ENCODE measurements around the gene ATP11A. TPM values are rescaled to one million over a fixed set of nuclear protein-coding genes. Genes with fewer than 3 reads are reported as not detected.

ATP11A gene
- total RNA-seq, 2 experiments from 2014 or later, result 28.8 to 30.2 TPM

DNA sequence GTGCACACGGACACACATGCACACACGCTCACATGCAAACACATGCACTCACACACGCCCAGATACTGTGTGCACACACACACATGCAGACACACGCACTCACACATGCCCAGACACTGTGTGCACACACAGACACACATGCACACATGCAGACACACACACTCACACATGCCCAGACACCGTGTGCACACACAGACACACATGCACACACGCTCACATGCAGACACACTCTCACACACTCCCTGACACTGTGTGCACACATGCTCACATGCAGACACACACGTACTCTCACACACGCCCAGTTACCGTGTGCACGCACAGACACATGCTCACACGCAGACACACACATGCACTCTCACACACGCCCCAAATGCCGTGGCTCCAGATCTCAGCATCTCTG, 142.0 kb downstream of the ATP11A start:
- TF ChIP-seq, protein P1, sequence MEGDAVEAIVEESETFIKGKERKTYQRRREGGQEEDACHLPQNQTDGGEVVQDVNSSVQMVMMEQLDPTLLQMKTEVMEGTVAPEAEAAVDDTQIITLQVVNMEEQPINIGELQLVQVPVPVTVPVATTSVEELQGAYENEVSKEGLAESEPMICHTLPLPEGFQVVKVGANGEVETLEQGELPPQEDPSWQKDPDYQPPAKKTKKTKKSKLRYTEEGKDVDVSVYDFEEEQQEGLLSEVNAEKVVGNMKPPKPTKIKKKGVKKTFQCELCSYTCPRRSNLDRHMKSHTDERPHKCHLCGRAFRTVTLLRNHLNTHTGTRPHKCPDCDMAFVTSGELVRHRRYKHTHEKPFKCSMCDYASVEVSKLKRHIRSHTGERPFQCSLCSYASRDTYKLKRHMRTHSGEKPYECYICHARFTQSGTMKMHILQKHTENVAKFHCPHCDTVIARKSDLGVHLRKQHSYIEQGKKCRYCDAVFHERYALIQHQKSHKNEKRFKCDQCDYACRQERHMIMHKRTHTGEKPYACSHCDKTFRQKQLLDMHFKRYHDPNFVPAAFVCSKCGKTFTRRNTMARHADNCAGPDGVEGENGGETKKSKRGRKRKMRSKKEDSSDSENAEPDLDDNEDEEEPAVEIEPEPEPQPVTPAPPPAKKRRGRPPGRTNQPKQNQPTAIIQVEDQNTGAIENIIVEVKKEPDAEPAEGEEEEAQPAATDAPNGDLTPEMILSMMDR (IDR thresholded peaks at IDR 0.05), result no peak
- Mint-ChIP-seq H3K36me3 (ENCODE audit: low read depth) (peaks cover 31% of the 10 kb centered on the region), H3K27ac (no peak overlapping the region), H3K27me3 (no peaks in the 10 kb centered on the region), H3K4me1 (ENCODE audit: low read depth) (no peaks in the 10 kb centered on the region), H3K4me3 (no peak overlapping the region), H3K9me3 (no peaks in the 10 kb centered on the region)
- DNase-seq (no peak), ATAC-seq (no peak)
- CTCF ChIA-PET, result no interaction called here
- POLR2A ChIA-PET, result no interaction called here
- intact Hi-C loops (cut with micrococcal nuclease), result no loop called here

DNA sequence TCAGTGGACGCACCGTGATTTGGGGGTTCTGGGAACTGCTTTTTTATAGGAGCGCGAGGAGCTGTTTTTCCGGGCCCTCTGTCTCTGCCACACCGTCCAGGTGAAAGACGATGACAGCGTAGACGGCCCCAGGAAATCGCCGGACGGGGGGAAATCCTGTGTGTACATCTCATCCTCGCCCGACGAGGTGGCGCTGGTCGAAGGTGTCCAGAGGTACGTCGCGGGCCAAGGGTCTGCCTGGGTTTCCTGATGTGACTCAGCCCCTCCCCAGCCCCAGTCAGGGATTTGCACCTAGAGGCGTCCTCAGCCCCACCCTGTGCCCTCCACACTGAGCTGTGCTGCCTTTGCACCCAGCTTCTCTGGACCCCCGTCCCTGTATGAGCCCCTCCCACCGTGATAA, 143.0 kb downstream of the ATP11A start:
- TF ChIP-seq, protein P1 (IDR thresholded peaks at IDR 0.05), result no peak
- Mint-ChIP-seq H3K4me3 (no peak overlapping the region), H3K4me1 (ENCODE audit: low read depth) (no peaks in the 10 kb centered on the region), H3K36me3 (ENCODE audit: low read depth) (peaks cover 34% of the 10 kb centered on the region), H3K9me3 (no peaks in the 10 kb centered on the region), H3K27ac (no peak overlapping the region), H3K27me3 (no peaks in the 10 kb centered on the region)
- CTCF ChIA-PET, result no interaction called here
- ATAC-seq (no peak), DNase-seq (no peak)
- POLR2A ChIA-PET, result no interaction called here
- intact Hi-C loops (cut with micrococcal nuclease), result no loop called here

DNA sequence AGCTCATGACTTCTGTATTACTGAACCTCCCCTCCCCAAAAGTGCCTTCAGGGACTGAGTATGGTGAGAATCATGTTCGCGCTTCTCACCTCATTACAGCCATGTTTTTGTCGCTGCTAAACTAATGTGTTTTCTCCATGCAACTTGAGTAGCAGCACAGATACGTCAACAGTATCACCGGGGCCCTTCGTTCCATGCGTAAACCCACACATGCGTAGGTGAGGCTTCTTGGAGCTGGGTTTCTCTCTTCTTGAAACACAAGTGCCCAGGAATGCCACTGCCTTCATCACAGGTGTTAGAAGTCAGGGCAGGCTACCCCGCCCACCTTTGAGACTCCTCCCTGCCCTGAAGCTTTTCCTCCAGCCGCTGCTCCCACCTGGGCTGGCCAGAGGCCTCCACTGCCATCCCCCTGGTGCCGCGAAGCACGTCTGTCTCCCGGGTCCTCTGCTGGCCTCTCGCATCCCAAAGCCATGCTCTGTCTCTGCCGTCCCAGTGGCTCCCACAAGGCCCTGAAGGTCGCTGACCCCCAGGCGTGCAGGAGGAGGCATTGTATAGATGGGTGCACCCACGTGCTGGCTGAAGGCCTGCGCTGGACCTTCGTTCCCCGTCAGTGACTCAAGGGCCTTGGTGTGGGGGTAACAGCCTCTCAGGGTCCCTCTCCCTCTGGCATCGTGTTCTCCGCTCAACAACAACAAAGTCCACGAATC, 143.9 kb downstream of the ATP11A start:
- no peaks in the 10 kb centered on the region for H3K9me3 Mint-ChIP-seq
- TF ChIP-seq, protein P1 (IDR thresholded peaks at IDR 0.05), result no peak
- intact Hi-C loops (cut with micrococcal nuclease), result no loop called here
- ATAC-seq (no peak), DNase-seq (no peak)
- no peaks in the 10 kb centered on the region for H3K4me1 Mint-ChIP-seq (ENCODE audit: low read depth)
- POLR2A ChIA-PET, result no interaction called here
- H3K4me3 Mint-ChIP-seq, result no peak overlapping the region
- CTCF ChIA-PET, result no interaction called here
- H3K36me3 Mint-ChIP-seq (ENCODE audit: low read depth), result peaks cover 28% of the 10 kb centered on the region
- no peaks in the 10 kb centered on the region for H3K27me3 Mint-ChIP-seq
- H3K27ac Mint-ChIP-seq, result no peak overlapping the region

DNA sequence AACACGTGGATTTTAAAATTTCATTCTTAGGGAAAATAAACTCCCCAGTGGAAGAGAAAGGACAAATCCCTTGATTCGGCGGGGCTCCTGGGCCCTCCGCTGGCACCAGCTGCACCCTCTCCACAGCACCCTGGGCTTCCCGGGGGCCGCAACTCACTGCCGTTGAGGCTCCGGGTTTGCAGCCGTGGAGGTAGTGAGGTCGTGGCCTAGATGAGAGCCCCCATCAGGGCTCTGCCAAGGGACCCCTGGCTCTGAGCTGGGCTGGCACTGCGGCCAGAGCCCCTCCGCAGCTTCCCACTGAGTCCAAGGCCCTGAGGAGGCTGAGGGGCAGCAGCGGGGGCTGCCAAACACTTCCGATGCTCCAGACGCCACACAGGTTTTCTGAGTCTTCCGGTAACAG, 145.5 kb downstream of the ATP11A start:
- no peak overlapping the region for H3K4me3 Mint-ChIP-seq
- no peaks in the 10 kb centered on the region for H3K9me3 Mint-ChIP-seq
- no peak overlapping the region for H3K27ac Mint-ChIP-seq
- no peaks in the 10 kb centered on the region for H3K4me1 Mint-ChIP-seq (ENCODE audit: low read depth)
- ChIA-PET CTCF (no interaction called here), POLR2A (no interaction called here)
- H3K36me3 Mint-ChIP-seq (ENCODE audit: low read depth), result peaks cover 35% of the 10 kb centered on the region
- ATAC-seq (no peak), DNase-seq (no peak)
- TF ChIP-seq, protein P1 (IDR thresholded peaks at IDR 0.05), result no peak
- H3K27me3 Mint-ChIP-seq, result no peaks in the 10 kb centered on the region
- intact Hi-C loops (cut with micrococcal nuclease), result no loop called here

DNA sequence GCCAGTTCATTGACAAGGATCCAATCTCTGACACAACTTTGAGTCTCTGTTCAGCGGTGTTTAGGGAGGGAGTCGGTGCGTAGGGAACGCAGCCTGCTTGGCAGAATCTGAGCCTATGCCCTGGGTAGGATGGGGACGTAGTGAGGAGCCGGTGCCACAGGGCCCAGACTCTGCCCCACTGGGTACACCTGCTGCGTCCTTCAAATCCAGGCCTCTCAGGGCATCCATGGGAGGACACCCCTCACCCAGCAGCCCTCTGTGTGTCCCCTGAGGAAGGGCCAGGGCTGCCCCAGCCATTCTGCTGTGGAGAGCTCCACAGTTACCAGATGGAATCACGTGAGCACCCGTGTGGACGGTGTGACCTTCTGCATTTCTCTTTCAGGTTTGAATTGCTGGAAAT, 146.0 kb downstream of the ATP11A start:
- H3K27ac Mint-ChIP-seq, result no peak overlapping the region
- intact Hi-C loops (cut with micrococcal nuclease), result no loop called here
- no peaks in the 10 kb centered on the region for H3K4me1 Mint-ChIP-seq (ENCODE audit: low read depth)
- ATAC-seq, result no peak
- DNase-seq, result no peak
- POLR2A ChIA-PET, result no interaction called here
- H3K36me3 Mint-ChIP-seq (ENCODE audit: low read depth), result peaks cover 37% of the 10 kb centered on the region
- H3K4me3 Mint-ChIP-seq, result no peak overlapping the region
- no peaks in the 10 kb centered on the region for H3K9me3 Mint-ChIP-seq
- no peaks in the 10 kb centered on the region for H3K27me3 Mint-ChIP-seq
- CTCF ChIA-PET, result no interaction called here
- TF ChIP-seq, protein P1 (IDR thresholded peaks at IDR 0.05), result no peak
